Measurements from ENCODE around the gene TIPRL.
"Not testable (repeated sequence)": the region's sequence is repeated elsewhere in the genome, so short reads cannot be mapped to it uniquely, and the experiment has no call there.

Gene TIPRL

DNA sequence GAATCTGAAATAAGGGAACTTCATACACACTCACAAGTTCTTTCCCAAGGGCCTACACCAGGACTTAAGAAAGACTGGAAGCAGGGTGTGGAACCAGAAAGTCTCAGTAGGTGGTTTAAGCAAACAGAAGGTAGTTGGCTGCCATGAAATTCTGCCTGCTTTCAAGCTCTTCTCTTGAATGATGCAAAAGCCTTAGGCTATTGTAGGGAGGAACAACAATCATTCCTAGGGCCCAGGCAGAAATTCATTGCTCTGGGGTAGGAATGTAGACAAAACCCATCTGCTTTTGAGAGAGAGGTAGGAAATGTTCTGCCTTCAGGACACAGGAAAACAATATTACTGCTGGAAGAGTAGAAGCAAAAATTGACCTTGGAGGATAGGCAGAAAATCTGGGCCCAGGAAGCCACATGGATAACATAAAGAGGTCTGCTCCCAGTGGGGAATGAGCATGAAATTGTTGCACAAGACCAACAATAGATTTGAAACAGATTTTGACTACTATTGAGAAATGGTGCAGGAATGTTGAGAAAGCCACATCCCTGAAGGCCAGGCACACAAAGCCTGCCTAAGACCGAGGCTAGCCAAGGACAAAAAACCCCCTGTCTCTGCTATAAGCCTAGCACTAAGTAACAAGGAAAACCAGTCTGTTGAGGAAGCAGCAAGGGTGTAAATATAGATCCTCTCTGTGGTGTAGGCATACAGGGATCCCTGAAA lies 24.3 kb downstream of the TIPRL start:
- in situ Hi-C loops (cut with MboI; ENCODE audit: low pct_unique_long_range_greater_than_20kb, low sequenced_read_pairs): no loop called here

GRCh38 chr1:168206111-168206510 lies 27.3 kb downstream of the TIPRL start:
- in situ Hi-C loops (cut with MboI; ENCODE audit: low pct_unique_long_range_greater_than_20kb, low sequenced_read_pairs): no loop called here
- DNase-seq: no peak

More for the DNA sequence above, 24.3 kb downstream of the TIPRL start:
- no peak for DNase-seq

DNA sequence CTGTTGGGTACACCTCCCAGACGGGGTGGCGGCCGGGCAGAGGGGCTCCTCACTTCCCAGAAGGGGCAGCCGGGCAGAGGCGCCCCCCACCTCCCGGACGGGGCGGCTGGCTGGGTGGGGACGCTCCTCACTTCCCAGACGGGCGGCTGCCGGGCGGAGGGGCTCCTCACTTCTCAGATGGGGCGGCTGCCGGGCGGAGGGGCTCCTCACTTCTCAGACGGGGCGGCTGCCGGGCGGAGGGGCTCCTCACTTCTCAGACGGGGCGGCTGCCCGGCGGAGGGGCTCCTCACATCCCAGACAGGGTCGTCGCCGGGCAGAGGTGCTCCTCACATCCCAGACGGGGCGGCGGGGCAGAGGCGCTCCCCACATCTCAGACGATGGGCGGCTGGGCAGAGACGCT lies 28.9 kb downstream of the TIPRL start:
- DNase-seq; in situ Hi-C loops (cut with MboI; ENCODE audit: low pct_unique_long_range_greater_than_20kb, low sequenced_read_pairs): not testable (repeated sequence)

GRCh38 chr1:168210312-168210711 lies 31.6 kb downstream of the TIPRL start:
- in situ Hi-C loops (cut with MboI; ENCODE audit: low pct_unique_long_range_greater_than_20kb, low sequenced_read_pairs): no loop called here
- DNase-seq: no peak

GRCh38 chr1:168213349-168213748 lies 34.6 kb downstream of the TIPRL start:
- DNase-seq: no peak
- in situ Hi-C loops (cut with MboI; ENCODE audit: low pct_unique_long_range_greater_than_20kb, low sequenced_read_pairs): no loop called here

DNA sequence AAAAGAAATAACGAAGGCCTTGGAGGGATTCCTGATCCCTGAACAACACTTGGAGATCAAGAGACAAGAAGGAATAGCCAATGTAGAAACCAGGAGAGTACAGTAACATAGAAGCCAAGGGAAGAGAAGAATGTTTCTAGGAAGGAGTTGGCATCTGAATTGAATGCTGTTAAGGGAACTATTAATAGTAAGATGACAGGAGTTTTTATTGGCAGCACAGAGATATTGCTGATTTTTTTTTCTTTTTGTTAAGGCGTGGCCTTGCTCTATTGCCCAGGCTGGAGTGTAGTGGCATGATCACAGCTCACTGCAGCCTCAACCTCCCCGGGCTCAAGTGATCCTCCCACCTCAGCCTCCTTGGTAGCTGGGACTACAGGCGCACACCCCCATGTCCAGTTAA lies 37.4 kb downstream of the TIPRL start:
- in situ Hi-C loops (cut with MboI; ENCODE audit: low pct_unique_long_range_greater_than_20kb, low sequenced_read_pairs): no loop called here
- no peak for DNase-seq

GRCh38 chr1:168217664-168218063 lies 38.9 kb downstream of the TIPRL start:
- in situ Hi-C loops (cut with MboI; ENCODE audit: low pct_unique_long_range_greater_than_20kb, low sequenced_read_pairs): no loop called here
- DNase-seq: no peak

DNA sequence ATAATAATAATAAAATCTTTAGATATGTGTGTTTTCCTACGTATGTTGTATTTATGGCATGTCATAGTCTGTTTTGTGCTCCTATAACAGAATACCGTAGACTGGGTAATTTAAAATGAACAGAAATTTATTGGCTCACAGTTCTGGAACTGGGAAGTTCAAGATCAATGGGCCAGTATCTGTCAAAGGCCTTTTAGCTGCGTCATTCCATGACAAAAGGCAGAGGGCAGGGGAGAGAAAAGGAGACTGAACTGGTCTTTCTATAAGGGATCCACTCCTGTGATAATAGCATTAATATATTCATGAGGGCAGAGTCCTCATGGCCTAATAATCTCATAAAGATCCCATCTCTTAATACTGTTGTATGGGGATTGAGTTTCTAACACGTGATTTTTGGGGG lies 39.9 kb downstream of the TIPRL start:
- in situ Hi-C loops (cut with MboI; ENCODE audit: low pct_unique_long_range_greater_than_20kb, low sequenced_read_pairs): no loop called here
- DNase-seq: no peak

DNA sequence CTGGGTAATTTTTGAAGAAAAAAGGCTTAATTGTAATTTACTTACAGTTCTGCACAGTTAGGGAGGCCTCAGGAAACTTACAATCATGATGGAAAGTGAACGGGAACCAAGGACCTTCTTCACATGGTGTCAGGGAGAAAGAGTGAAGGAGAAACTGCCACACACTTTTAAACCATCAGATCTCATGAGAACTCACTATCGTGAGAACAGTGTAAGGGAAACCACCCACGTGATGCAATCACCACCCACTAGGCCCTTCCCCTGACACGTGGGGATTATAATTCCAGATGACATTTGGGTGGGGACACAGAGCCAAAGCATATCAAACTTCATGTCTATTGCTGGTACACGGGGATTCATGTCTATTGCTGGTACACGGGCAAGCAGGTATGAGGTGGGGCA lies 41.7 kb downstream of the TIPRL start:
- no peak for DNase-seq
- in situ Hi-C loops (cut with MboI; ENCODE audit: low pct_unique_long_range_greater_than_20kb, low sequenced_read_pairs): no loop called here

GRCh38 chr1:168221275-168221674 lies 42.5 kb downstream of the TIPRL start:
- in situ Hi-C loops (cut with MboI; ENCODE audit: low pct_unique_long_range_greater_than_20kb, low sequenced_read_pairs): no loop called here
- no peak for DNase-seq

GRCh38 chr1:168223261-168223660 lies 44.5 kb downstream of the TIPRL start:
- no peak for DNase-seq
- in situ Hi-C loops (cut with MboI; ENCODE audit: low pct_unique_long_range_greater_than_20kb, low sequenced_read_pairs): no loop called here

GRCh38 chr1:168223681-168224540 lies 45.1 kb downstream of the TIPRL start:
- in situ Hi-C loops (cut with MboI; ENCODE audit: low pct_unique_long_range_greater_than_20kb, low sequenced_read_pairs): no loop called here
- no peak for DNase-seq

- no peak for DNase-seq
- in situ Hi-C loops (cut with MboI; ENCODE audit: low pct_unique_long_range_greater_than_20kb, low sequenced_read_pairs): no loop called here
Measured at GRCh38 chr1:168224991-168225390, 46.2 kb downstream of the TIPRL start.

DNA sequence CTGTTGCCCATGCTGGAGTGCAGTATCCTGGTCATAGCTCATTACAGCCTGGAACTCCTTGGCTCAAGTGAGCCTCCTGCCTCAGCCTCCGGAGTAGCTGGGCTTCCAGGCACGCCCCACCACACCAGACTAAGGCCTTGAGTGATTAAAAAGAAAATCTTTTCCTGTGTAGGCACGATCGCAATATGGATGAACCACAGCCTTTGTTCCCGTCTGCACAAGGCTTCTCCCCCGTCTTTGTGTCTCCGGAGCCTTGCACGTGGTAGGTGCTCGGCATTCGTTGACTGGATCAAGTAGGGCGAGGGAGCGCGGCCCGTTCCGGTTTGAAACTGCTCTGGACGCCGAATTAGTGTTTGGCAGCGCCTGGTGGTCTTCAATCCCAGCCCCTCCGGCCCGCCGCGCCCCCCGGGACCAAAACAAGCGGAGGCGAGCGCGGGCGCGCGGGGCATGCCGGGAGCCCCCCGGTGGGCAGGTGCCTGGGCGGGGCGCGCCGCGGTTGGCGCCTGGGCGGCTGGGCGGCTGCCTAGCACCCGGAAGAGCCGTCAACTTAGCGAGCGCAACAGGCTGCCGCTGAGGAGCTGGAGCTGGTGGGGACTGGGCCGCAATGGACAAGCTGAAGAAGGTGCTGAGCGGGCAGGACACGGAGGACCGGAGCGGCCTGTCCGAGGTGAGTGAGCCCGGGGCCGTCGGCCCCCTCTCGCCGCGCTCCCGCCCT lies 46.9 kb downstream of the TIPRL start, which contains the start of gene SFT2D2:
Gene SFT2D2 (plus strand): TSS at position 529 of the 715 bp plus-strand sequence. CDS start 76 bp downstream, at position 605.
- DNase-seq: peak; percentile 84
- in situ Hi-C loops (cut with MboI; ENCODE audit: low pct_unique_long_range_greater_than_20kb, low sequenced_read_pairs): no loop called here

DNA sequence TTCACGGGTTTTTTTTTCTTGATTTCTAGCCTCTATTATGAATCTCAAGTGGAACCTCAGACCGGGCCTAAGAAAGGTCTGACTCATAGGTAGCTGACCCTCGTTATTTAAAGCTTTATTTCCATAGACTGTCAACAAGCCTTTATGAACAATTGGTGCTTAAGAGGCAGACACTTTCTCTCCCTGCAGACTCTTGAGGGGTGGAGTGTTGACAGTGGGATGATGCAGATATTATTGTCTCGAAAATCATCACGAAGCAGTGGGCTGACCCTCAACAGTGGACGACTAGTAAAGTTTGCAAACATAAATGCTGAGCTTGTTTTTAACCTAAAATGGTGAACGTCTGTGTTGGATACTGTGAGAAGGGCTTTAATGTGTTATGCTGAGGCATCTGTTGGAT lies 48.9 kb downstream of the TIPRL start:
- in situ Hi-C loops (cut with MboI; ENCODE audit: low pct_unique_long_range_greater_than_20kb, low sequenced_read_pairs): no loop called here
- no peak for DNase-seq

- in situ Hi-C loops (cut with MboI; ENCODE audit: low pct_unique_long_range_greater_than_20kb, low sequenced_read_pairs): no loop called here
- DNase-seq: no peak
Measured at GRCh38 chr1:168229893-168230292, 51.1 kb downstream of the TIPRL start.

DNA sequence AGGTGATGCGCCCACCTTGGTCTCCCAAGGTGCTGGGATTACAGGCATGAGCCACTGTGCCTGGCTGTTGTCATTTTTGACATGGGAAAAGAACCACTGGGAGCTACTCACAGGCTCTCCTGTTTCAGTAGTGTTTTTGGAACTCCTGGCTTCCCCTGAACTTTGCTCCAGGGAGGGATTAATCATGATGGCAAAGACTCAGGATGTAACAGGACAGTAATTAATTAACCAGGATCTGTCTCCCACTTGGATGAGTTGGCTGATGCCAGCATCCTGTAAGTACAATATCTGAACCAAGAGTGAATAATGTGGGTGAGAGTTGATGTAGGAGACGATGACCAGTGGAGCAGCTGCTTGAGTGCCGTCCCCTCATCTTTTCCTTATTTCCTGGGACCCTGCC lies 51.9 kb downstream of the TIPRL start:
- DNase-seq: no peak
- in situ Hi-C loops (cut with MboI; ENCODE audit: low pct_unique_long_range_greater_than_20kb, low sequenced_read_pairs): no loop called here

- DNase-seq: peak; percentile 69
- in situ Hi-C loops (cut with MboI; ENCODE audit: low pct_unique_long_range_greater_than_20kb, low sequenced_read_pairs): no loop called here
Measured at GRCh38 chr1:168234846-168235547, 56.2 kb downstream of the TIPRL start.

DNA sequence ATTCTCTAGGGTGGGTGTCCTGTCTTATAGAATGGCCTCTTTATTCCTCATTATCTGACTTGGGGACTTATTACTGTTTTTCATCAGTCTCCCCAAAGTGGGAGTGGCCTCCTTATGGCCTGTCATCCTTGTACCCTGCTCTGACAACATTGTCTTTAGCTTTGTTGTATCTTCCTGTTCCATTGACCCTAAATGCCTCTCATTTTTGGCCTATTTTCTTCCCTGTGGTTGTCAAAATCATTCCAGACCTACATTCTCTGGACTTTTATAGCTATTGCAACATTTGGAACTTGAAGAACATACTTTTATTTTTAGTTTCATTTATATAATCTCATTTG lies 56.8 kb downstream of the TIPRL start:
- in situ Hi-C loops (cut with MboI; ENCODE audit: low pct_unique_long_range_greater_than_20kb, low sequenced_read_pairs): no loop called here

More for the DNA sequence above, 56.8 kb downstream of the TIPRL start:
- DNase-seq: no peak

Data from KBM-7 (cell line).